ENCODE measurements around the gene CLTB. TPM values are rescaled to one million over a fixed set of nuclear protein-coding genes. Genes with fewer than 3 reads are reported as not detected.

CLTB gene
- polyA plus RNA-seq, 1 experiment: 141 TPM

GRCh38 chr5:176440927-176441706 lies 24.8 kb upstream of the CLTB start:
- H3K27me3 ChIP-seq (ENCODE audit: control insufficient read depth, insufficient read depth, low read length): peaks cover 8% of the 10 kb centered on the region; the same call in 1 of the 2 replicates
- CTCF ChIA-PET: no interaction called here
- DNase-seq (ENCODE audit: low read depth): no peak
- no peaks in the 10 kb centered on the region for H3K36me3 ChIP-seq (ENCODE audit: control insufficient read depth, insufficient read depth, low read length)
- no peak for TF ChIP-seq CTCF (IDR thresholded peaks at IDR 0.05; ENCODE audit: insufficient read depth, low read depth, low read length)
- POLR2A ChIA-PET: no interaction called here
- H3K4me3 ChIP-seq (ENCODE audit: low read depth, low read length): no peak overlapping the region

GRCh38 chr5:176438959-176439757 lies 22.8 kb upstream of the CLTB start:
- POLR2A ChIA-PET: interaction anchor here (0.5 kb wide), 1 partner anchor 99 kb away, joined by 4 read pairs; no protein-coding TSS in a partner anchor
- H3K27me3 ChIP-seq (ENCODE audit: control insufficient read depth, insufficient read depth, low read length): peaks cover 8% of the 10 kb centered on the region; the same call in 1 of the 2 replicates
- no peaks in the 10 kb centered on the region for H3K36me3 ChIP-seq (ENCODE audit: control insufficient read depth, insufficient read depth, low read length)
- no peak for DNase-seq (ENCODE audit: low read depth)
- TF ChIP-seq CTCF (IDR thresholded peaks at IDR 0.05; ENCODE audit: insufficient read depth, low read depth, low read length): no peak
- H3K4me3 ChIP-seq (ENCODE audit: low read depth, low read length): no peak overlapping the region
- CTCF ChIA-PET: interaction anchor here (0.6 to 1.3 kb wide), 2 partner anchors 8 to 9 kb away, joined by 3 to 4 read pairs; partner anchors contain the start of gene FAF2

GRCh38 chr5:176436656-176437055 lies 20.3 kb upstream of the CLTB start:
- no peak for DNase-seq (ENCODE audit: low read depth)
- CTCF ChIA-PET: interaction anchor here (1.6 kb wide), 1 partner anchor 12 kb away, joined by 12 read pairs; the partner anchor contains the start of gene FAF2
- TF ChIP-seq CTCF (IDR thresholded peaks at IDR 0.05; ENCODE audit: insufficient read depth, low read depth, low read length): no peak
- POLR2A ChIA-PET: no interaction called here
- no peaks in the 10 kb centered on the region for H3K36me3 ChIP-seq (ENCODE audit: control insufficient read depth, insufficient read depth, low read length)
- H3K27me3 ChIP-seq (ENCODE audit: control insufficient read depth, insufficient read depth, low read length): peaks cover 9% of the 10 kb centered on the region; the same call in 1 of the 2 replicates
- H3K4me3 ChIP-seq (ENCODE audit: low read depth, low read length): no peak overlapping the region

- peaks cover 3% of the 10 kb centered on the region; the same call in 1 of the 2 replicates for H3K27me3 ChIP-seq (ENCODE audit: control insufficient read depth, insufficient read depth, low read length)
- DNase-seq (ENCODE audit: low read depth): no peak
- TF ChIP-seq CTCF (IDR thresholded peaks at IDR 0.05; ENCODE audit: insufficient read depth, low read depth, low read length): no peak
- ChIA-PET CTCF (interaction anchor here (1.0 kb wide), 1 partner anchor 15 kb away, joined by 3 read pairs; no protein-coding TSS in a partner anchor), POLR2A (no interaction called here)
- no peaks in the 10 kb centered on the region for H3K36me3 ChIP-seq (ENCODE audit: control insufficient read depth, insufficient read depth, low read length)
- no peak overlapping the region for H3K4me3 ChIP-seq (ENCODE audit: low read depth, low read length)
Measured at GRCh38 chr5:176432707-176433106, 16.4 kb upstream of the CLTB start.

GRCh38 chr5:176429972-176430371 lies 13.6 kb upstream of the CLTB start:
- ChIA-PET POLR2A (no interaction called here), CTCF (interaction anchor here (0.8 to 1.6 kb wide), 4 partner anchors 9 to 113 kb away, joined by 3 to 5 read pairs (median 3); no protein-coding TSS in a partner anchor)
- no peak for DNase-seq (ENCODE audit: low read depth)
- TF ChIP-seq CTCF (IDR thresholded peaks at IDR 0.05; ENCODE audit: insufficient read depth, low read depth, low read length): no peak
- H3K4me3 ChIP-seq (ENCODE audit: low read depth, low read length): no peak overlapping the region
- H3K36me3 ChIP-seq (ENCODE audit: control insufficient read depth, insufficient read depth, low read length): no peaks in the 10 kb centered on the region
- H3K27me3 ChIP-seq (ENCODE audit: control insufficient read depth, insufficient read depth, low read length): peaks cover 3% of the 10 kb centered on the region; the same call in 1 of the 2 replicates

Measured in BJ (cell line).